ENCODE data around the gene PLEKHG2.

GRCh38 chr19:39469567-39469966, 57.1 kb downstream of the PLEKHG2 start:
- TF ChIP-seq, protein P1, sequence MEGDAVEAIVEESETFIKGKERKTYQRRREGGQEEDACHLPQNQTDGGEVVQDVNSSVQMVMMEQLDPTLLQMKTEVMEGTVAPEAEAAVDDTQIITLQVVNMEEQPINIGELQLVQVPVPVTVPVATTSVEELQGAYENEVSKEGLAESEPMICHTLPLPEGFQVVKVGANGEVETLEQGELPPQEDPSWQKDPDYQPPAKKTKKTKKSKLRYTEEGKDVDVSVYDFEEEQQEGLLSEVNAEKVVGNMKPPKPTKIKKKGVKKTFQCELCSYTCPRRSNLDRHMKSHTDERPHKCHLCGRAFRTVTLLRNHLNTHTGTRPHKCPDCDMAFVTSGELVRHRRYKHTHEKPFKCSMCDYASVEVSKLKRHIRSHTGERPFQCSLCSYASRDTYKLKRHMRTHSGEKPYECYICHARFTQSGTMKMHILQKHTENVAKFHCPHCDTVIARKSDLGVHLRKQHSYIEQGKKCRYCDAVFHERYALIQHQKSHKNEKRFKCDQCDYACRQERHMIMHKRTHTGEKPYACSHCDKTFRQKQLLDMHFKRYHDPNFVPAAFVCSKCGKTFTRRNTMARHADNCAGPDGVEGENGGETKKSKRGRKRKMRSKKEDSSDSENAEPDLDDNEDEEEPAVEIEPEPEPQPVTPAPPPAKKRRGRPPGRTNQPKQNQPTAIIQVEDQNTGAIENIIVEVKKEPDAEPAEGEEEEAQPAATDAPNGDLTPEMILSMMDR (IDR thresholded peaks at IDR 0.05), result no peak
- TF ChIP-seq POLR2A (IDR thresholded peaks at IDR 0.05), result no peak
